ENCODE data around the gene G0S2. TPM values are rescaled to one million over a fixed set of nuclear protein-coding genes. Genes with fewer than 3 reads are reported as not detected.
A peak's percentile ranks its signal among the peaks of the same experiment; 100 is the strongest.

G0S2 gene
- total RNA-seq, 5 donors from 2014 or later (not counting 1 experiment from before 2014, with no cell fraction given): 0.32 to 0.60 (median 0.59) TPM; not detected in 2

DNA sequence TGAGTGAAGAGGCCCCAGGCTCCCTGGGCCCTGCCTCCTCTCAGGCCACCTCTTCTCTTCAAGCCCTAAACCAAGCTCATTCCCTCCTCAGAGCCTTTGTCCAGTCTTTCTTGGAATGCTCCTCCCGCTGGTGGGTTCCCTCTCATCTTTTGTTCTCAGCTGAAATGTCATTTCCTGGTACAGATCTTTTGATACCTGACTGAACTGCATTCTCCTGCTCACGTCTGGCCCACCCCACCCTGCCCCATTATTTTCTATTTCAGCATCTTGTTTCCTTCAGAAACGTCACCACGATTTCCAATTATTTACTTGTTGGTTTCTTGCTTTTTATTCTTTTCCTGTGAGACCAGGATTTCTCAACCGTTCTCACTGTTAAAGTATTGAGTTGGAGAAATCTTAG lies 39.4 kb upstream of the G0S2 start:
- no peak for DNase-seq
- H3K4me3 ChIP-seq (ENCODE audit: control insufficient read depth in 1 of 2, extremely low read depth in 1 of 2, low read length in 1 of 2): no peak overlapping the region
- H3K27ac ChIP-seq (ENCODE audit: low read length): no peak overlapping the region
- Mint-ChIP-seq H3K36me3 (no peaks in the 10 kb centered on the region), H3K4me1 (peaks cover 2 to 10% (median 6%) of the 10 kb centered on the region in 3 donors), H3K9me3 (no peaks in the 10 kb centered on the region), H3K27me3 (no peaks in the 10 kb centered on the region), H3K4me3 (no peak overlapping the region), H3K27ac (no peak overlapping the region)
- H3K9me3 ChIP-seq: no peaks in the 10 kb centered on the region
- 69% methylated on average over 1 of the region's 5 CpGs for WGBS (ENCODE audit: insufficient coverage)
- POLR2A ChIA-PET: no interaction called here
- ATAC-seq (replicated peaks in 1 of 4): no peak
- CTCF ChIA-PET: interaction anchor here in 1 of 2 donors (0.7 kb wide), 1 partner anchor 13 kb away, joined by 4 read pairs; no protein-coding TSS in a partner anchor
- H3K27me3 ChIP-seq (replicated peaks in 1 of 2; ENCODE audit: control insufficient read depth in 2 of 2, extremely low read depth in 1 of 2, insufficient read depth in 2 of 2, low read length in 1 of 2): no peaks in the 10 kb centered on the region
- H3K36me3 ChIP-seq (ENCODE audit: control insufficient read depth in 2 of 2, extremely low read depth in 1 of 2, insufficient read depth in 1 of 2, low read length in 1 of 2): no peaks in the 10 kb centered on the region
- H3K4me1 ChIP-seq (ENCODE audit: control insufficient read depth in 1 of 2, extremely low read depth in 1 of 2, insufficient read depth in 2 of 2, low read length in 2 of 2): no peaks in the 10 kb centered on the region

DNA sequence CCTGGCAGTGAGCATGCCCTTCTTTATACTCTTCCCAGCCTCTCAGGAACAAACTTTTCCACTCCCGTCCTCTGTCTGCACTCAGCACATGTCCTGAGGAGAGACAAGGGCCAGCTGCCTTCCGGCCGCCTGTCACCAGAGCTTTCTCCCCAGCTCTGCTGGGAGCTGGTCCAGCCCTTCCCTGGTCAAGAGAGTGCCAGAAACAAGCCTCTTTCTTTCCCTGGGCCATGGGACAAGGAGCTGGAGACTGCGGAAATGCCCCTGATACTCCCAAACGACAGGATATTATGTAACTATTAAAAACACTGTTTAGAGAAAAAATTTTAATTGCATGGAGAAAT lies 33.4 kb upstream of the G0S2 start:
- CTCF ChIA-PET: interaction anchor here in 1 of 2 donors (1.0 kb wide), 1 partner anchor 50 kb away, joined by 3 read pairs; no protein-coding TSS in a partner anchor
- DNase-seq (no peak), ATAC-seq (replicated peaks in 1 of 4) (no peak)
- Mint-ChIP-seq H3K27me3 (no peaks in the 10 kb centered on the region), H3K27ac (no peak overlapping the region), H3K9me3 (no peaks in the 10 kb centered on the region), H3K4me3 (no peak overlapping the region), H3K4me1 (no peaks in the 10 kb centered on the region), H3K36me3 (no peaks in the 10 kb centered on the region)
- Histone ChIP-seq H3K9me3 (no peaks in the 10 kb centered on the region), H3K4me1 (ENCODE audit: control insufficient read depth in 1 of 2, extremely low read depth in 1 of 2, insufficient read depth in 2 of 2, low read length in 2 of 2) (no peaks in the 10 kb centered on the region), H3K27me3 (replicated peaks in 1 of 2; ENCODE audit: control insufficient read depth in 2 of 2, extremely low read depth in 1 of 2, insufficient read depth in 2 of 2, low read length in 1 of 2) (no peaks in the 10 kb centered on the region), H3K36me3 (ENCODE audit: control insufficient read depth in 2 of 2, extremely low read depth in 1 of 2, insufficient read depth in 1 of 2, low read length in 1 of 2) (no peaks in the 10 kb centered on the region), H3K27ac (ENCODE audit: low read length) (no peak overlapping the region), H3K4me3 (ENCODE audit: control insufficient read depth in 1 of 2, extremely low read depth in 1 of 2, low read length in 1 of 2) (no peak overlapping the region)
- POLR2A ChIA-PET: no interaction called here
- 88% methylated on average over 3 of the region's 5 CpGs for WGBS (ENCODE audit: insufficient coverage)

DNA sequence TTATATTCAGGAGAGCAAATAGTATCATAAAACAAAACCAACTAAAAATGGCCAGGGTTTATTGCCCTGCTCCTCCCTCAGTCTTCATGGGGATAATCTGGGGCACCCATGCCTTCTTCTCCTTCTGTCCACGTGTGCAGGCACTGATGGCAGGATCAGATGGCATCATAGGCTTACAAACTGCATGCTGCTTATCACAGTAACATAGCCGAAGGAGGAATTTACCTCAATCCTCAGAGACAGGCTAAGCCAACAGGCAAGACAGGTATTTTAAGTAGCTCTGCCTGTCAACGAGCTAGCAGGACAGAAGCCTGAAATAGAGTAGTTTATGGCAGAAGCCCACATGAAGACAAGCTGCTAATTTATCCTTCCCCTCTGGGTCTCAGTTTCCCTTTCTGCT lies 32.4 kb upstream of the G0S2 start:
- Mint-ChIP-seq H3K4me1 (no peaks in the 10 kb centered on the region), H3K36me3 (no peaks in the 10 kb centered on the region), H3K4me3 (no peak overlapping the region), H3K27me3 (no peaks in the 10 kb centered on the region), H3K27ac (no peak overlapping the region), H3K9me3 (no peaks in the 10 kb centered on the region)
- 44% methylated on average over 1 of the region's 3 CpGs for WGBS (ENCODE audit: insufficient coverage)
- Histone ChIP-seq H3K4me3 (ENCODE audit: control insufficient read depth in 1 of 2, extremely low read depth in 1 of 2, low read length in 1 of 2) (no peak overlapping the region), H3K4me1 (ENCODE audit: control insufficient read depth in 1 of 2, extremely low read depth in 1 of 2, insufficient read depth in 2 of 2, low read length in 2 of 2) (no peaks in the 10 kb centered on the region), H3K27me3 (replicated peaks in 1 of 2; ENCODE audit: control insufficient read depth in 2 of 2, extremely low read depth in 1 of 2, insufficient read depth in 2 of 2, low read length in 1 of 2) (no peaks in the 10 kb centered on the region), H3K9me3 (no peaks in the 10 kb centered on the region), H3K27ac (ENCODE audit: low read length) (no peak overlapping the region), H3K36me3 (ENCODE audit: control insufficient read depth in 2 of 2, extremely low read depth in 1 of 2, insufficient read depth in 1 of 2, low read length in 1 of 2) (no peaks in the 10 kb centered on the region)
- ATAC-seq (replicated peaks in 1 of 4): no peak
- ChIA-PET POLR2A (no interaction called here), CTCF (interaction anchor here in 1 of 2 donors (0.6 to 1.0 kb wide), 2 partner anchors 8 to 49 kb away, joined by 3 read pairs; no protein-coding TSS in a partner anchor)
- DNase-seq: no peak

DNA sequence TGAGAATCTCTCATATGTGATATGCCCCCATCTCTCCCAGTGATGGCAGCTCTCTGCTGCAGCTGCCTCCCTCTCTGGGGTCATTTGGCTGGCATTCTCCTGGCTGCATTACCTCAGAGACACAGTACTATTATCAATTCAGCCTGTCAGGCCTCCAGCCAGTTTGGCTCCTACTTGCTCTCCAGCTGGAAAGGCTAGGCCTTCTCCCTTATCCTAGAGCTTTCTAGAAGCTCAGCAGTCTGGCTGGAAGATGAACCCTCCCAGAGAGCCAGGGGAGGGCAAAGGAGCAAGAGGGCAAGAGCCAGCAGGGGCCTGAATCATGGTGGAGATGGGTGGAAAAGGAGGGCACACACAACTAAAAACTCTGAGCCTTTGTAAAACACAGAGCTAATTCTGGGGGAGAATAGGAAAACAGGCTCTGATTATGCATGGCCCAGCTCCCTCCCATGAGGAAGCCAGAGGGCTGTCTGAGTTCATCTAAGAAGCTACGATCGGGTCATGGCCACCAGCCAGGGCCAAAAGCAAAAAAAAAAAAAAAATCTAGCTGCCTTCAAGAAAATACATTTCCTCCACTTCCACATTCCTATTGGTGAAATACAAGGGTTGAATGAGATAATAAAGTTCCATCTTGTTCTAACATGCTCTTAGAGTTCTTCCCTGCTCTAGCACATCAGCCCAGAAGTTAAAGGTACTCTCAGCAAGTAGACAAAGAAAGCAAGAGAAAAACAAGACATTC lies 31.8 kb upstream of the G0S2 start:
- Mint-ChIP-seq H3K27me3 (no peaks in the 10 kb centered on the region), H3K9me3 (no peaks in the 10 kb centered on the region), H3K4me3 (no peak overlapping the region), H3K27ac (no peak overlapping the region), H3K36me3 (no peaks in the 10 kb centered on the region), H3K4me1 (no peaks in the 10 kb centered on the region)
- H3K27ac ChIP-seq (ENCODE audit: low read length): no peak overlapping the region
- no peaks in the 10 kb centered on the region for H3K36me3 ChIP-seq (ENCODE audit: control insufficient read depth in 2 of 2, extremely low read depth in 1 of 2, insufficient read depth in 1 of 2, low read length in 1 of 2)
- DNase-seq (no peak), ATAC-seq (replicated peaks in 1 of 4) (no peak)
- ChIA-PET CTCF (interaction anchor here in 1 of 2 donors (0.6 to 0.7 kb wide), 3 partner anchors 9 to 658 kb away, joined by 3 to 5 read pairs (median 3); no protein-coding TSS in a partner anchor), POLR2A (no interaction called here)
- WGBS (ENCODE audit: insufficient coverage): no CpG with 5 or more reads among the region's 2 CpGs
- H3K4me3 ChIP-seq (ENCODE audit: control insufficient read depth in 1 of 2, extremely low read depth in 1 of 2, low read length in 1 of 2): no peak overlapping the region
- no peaks in the 10 kb centered on the region for H3K27me3 ChIP-seq (replicated peaks in 1 of 2; ENCODE audit: control insufficient read depth in 2 of 2, extremely low read depth in 1 of 2, insufficient read depth in 2 of 2, low read length in 1 of 2)
- no peaks in the 10 kb centered on the region for H3K9me3 ChIP-seq
- H3K4me1 ChIP-seq (ENCODE audit: control insufficient read depth in 1 of 2, extremely low read depth in 1 of 2, insufficient read depth in 2 of 2, low read length in 2 of 2): no peaks in the 10 kb centered on the region

DNA sequence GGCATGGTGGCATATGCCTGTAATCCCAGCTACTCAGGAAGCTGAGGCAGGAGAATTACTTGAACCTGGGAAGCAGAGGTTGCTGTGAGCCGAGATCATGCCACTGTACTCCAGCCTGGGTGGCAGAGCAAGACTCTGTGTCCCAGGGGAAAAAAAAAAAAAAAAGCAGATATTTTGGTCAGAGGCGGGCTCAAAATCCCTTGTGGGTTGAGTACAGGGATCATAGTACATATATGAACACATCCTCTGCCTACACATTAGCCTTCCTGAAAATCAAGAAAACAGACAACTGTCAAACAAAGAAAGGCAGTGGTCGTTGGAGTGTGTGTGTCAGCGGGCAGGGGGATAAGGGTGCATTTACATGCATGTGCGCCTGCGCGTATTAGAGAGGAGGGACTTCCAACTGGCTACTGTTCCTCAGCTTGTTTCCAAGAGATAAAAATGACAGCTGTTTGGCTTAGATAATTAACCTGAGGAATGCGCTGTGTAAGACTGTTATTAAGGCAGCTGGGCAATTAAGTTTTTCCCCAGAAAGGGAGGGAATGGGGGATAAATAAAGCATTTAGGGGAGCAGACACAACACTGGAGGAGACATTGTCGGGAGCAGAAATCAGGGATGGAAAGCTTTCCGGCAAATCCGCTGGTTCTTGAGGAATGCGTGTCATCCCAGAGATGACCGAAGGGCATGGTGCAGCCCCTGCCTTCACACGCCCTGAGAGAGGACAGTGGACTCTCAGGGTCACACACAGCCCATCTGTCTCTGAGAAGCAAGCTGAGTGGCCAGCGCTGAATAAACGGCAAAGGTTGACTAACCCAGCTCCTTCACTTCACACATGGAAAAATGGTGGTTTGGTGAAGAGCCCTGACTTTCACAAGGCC lies 29.4 kb upstream of the G0S2 start:
- ChIA-PET POLR2A (no interaction called here), CTCF (interaction anchor here in 1 of 2 donors (1.0 kb wide), 1 partner anchor 49 kb away, joined by 3 read pairs; no protein-coding TSS in a partner anchor)
- no peaks in the 10 kb centered on the region for H3K36me3 Mint-ChIP-seq

DNA sequence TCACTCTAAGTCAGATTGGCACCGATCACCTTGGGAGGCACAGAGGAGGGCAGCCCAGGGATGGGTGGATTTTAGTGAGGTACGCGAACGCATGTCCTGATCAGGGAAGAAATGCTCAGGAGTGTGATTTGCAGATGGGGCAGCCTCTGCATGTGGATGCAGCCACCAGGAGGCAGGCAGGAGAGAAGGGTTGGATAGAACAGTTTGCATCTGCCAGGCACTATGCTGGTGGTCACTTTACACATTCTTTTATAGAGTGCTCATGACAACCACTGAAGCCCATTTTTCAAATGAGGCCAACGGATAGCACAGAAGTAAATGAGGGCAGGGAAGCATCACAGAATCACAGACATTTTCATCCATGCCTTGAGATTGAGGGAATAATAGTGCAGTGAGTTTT lies 28.7 kb upstream of the G0S2 start:
- H3K27me3 Mint-ChIP-seq: no peaks in the 10 kb centered on the region
- no peak overlapping the region for H3K4me3 Mint-ChIP-seq
- H3K27ac Mint-ChIP-seq: no peak overlapping the region
- peak in 1 of 35 experiments; percentile 16 for DNase-seq
- H3K36me3 ChIP-seq (ENCODE audit: control insufficient read depth in 2 of 2, extremely low read depth in 1 of 2, insufficient read depth in 1 of 2, low read length in 1 of 2): no peaks in the 10 kb centered on the region
- H3K27ac ChIP-seq (ENCODE audit: low read length): no peak overlapping the region
- H3K36me3 Mint-ChIP-seq: no peaks in the 10 kb centered on the region
- no peaks in the 10 kb centered on the region for H3K9me3 ChIP-seq
- ChIA-PET POLR2A (no interaction called here), CTCF (interaction anchor here in 1 of 2 donors (1.0 kb wide), 1 partner anchor 48 kb away, joined by 3 read pairs; no protein-coding TSS in a partner anchor)
- no peak for ATAC-seq (replicated peaks in 1 of 4)
- no peaks in the 10 kb centered on the region for H3K27me3 ChIP-seq (replicated peaks in 1 of 2; ENCODE audit: control insufficient read depth in 2 of 2, extremely low read depth in 1 of 2, insufficient read depth in 2 of 2, low read length in 1 of 2)
- H3K4me1 ChIP-seq (ENCODE audit: control insufficient read depth in 1 of 2, extremely low read depth in 1 of 2, insufficient read depth in 2 of 2, low read length in 2 of 2): peaks cover 0 to 13% of the 10 kb centered on the region in 2 experiments
- H3K4me3 ChIP-seq (ENCODE audit: control insufficient read depth in 1 of 2, extremely low read depth in 1 of 2, low read length in 1 of 2): no peak overlapping the region
- H3K4me1 Mint-ChIP-seq: peaks cover 0 to 21% (median 19%) of the 10 kb centered on the region in 3 donors
- WGBS (ENCODE audit: insufficient coverage): 96% methylated on average over 5 of the region's 5 CpGs
- no peaks in the 10 kb centered on the region for H3K9me3 Mint-ChIP-seq

More for the DNA sequence above, 29.4 kb upstream of the G0S2 start:
- DNase-seq (no peak), ATAC-seq (replicated peaks in 1 of 4) (no peak)
- no peak overlapping the region for H3K27ac ChIP-seq (ENCODE audit: low read length)
- Mint-ChIP-seq H3K9me3 (no peaks in the 10 kb centered on the region), H3K4me3 (no peak overlapping the region), H3K27me3 (no peaks in the 10 kb centered on the region), H3K27ac (no peak overlapping the region), H3K4me1 (peaks cover 0 to 14% (median 13%) of the 10 kb centered on the region in 3 donors)
- peaks cover 0 to 7% of the 10 kb centered on the region in 2 experiments for H3K4me1 ChIP-seq (ENCODE audit: control insufficient read depth in 1 of 2, extremely low read depth in 1 of 2, insufficient read depth in 2 of 2, low read length in 2 of 2)
- H3K9me3 ChIP-seq: no peaks in the 10 kb centered on the region
- no peaks in the 10 kb centered on the region for H3K27me3 ChIP-seq (replicated peaks in 1 of 2; ENCODE audit: control insufficient read depth in 2 of 2, extremely low read depth in 1 of 2, insufficient read depth in 2 of 2, low read length in 1 of 2)
- H3K36me3 ChIP-seq (ENCODE audit: control insufficient read depth in 2 of 2, extremely low read depth in 1 of 2, insufficient read depth in 1 of 2, low read length in 1 of 2): no peaks in the 10 kb centered on the region
- no peak overlapping the region for H3K4me3 ChIP-seq (ENCODE audit: control insufficient read depth in 1 of 2, extremely low read depth in 1 of 2, low read length in 1 of 2)
- WGBS (ENCODE audit: insufficient coverage): 93% methylated on average over 12 of the region's 16 CpGs

Measured in T-cell (primary cell).